HT1080 (cell line): ENCODE results near the gene SDS. TPM values are rescaled to one million over a fixed set of nuclear protein-coding genes. Genes with fewer than 3 reads are reported as not detected.

ENCODE experiments used
- DNase-seq: peaks from one replicate; pipeline ENCODE4 v3.0.0-alpha.2; 2015; ENCODE audit warnings: low read depth
- total RNA-seq: library from RNA; depleted of rRNA; stranded (reverse); fragments of >200 nt; shearing (Covaris generic); gene quantifications from 2 replicates; pipeline ENCODE4 v1.2.3, GENCODE V29; 2014

The SDS gene
- total RNA-seq, 1 experiment from 2014 or later: 0.11 TPM

DNA sequence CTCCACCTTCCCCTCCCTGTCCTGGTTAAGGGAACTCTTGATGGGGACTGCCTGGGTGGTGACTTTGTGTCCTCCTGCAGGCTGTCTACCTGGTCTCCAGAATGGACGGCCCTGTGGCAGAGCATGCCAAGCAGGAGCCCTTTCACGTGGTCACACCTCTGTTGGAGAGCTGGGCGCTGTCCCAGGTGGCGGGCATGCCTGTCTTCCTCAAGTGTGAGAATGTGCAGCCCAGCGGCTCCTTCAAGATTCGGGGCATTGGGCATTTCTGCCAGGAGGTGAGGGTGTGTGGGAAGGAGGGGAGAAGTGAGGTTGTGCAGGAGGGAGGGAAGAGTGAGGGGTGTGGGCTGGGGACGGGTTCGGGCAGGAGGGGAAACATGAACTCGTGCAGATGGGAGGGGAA lies 24.2 kb upstream of the SDS start:
- no peak for DNase-seq

DNA sequence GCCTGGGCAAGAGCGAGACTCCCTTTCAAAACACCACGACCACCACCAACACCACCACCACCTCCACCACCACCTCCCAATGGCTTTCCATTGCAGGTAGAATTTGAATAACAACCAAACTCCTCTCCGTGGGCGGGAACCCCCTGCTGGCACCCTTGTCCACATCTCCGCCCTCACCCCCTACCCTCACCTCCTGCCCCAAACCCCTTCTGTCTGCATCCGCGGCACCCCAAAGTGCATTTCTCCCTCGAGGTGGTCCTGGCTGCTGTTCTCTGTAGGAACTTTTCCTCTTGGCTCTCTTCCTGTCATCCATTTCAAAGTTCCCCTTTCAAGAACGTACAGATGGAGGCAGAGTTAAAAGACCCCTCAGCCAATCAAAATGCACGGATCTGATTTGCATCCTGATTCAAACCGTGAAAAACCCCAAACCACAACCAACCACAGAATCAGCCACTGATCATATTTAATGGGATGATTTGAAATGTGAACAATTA lies 22.3 kb upstream of the SDS start:
- no peak for DNase-seq

DNA sequence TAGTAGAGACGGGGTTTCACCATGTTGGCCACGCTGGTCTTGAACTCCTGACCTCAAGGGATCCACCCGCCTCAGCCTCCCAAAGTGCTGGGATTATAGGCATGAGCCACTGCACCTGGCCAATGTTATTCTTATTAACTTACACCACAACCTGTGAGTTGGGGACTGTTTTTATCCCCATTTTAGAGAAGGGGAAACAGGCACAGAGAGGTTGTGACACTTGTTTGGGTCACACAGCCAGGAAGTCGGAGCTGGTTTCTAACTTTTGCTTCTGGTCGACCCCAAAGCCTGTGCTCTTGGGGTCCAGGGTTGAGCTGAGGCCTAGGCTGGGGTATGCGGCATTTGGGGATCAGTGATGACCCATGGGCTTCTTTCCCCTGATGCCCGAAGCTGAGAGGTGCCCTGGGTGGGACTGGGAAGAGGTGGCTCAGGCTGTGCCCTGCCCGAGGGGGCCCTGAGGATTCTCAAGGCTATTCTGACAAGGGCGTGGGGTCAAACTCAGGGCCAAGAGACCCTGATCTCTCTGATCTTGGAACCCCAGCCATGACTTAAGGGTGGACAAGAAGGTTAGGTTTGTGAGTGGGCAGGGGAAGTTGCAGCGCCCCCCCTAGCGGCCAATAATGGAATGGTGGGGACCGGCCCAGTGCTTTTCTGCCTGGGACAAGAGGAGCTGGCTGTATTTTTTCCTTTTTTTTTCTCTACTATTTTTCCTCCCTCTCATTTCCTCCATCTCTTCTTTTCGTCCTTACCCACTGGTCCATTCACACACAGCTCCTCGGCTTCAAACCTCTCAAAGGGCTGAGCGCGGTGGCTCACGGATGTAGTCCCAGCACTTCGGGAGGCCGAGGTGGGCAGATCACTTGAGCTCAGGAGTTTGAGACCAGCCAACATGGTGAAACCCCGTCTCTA lies 21.5 kb upstream of the SDS start:
- peak; percentile 78 for DNase-seq

DNA sequence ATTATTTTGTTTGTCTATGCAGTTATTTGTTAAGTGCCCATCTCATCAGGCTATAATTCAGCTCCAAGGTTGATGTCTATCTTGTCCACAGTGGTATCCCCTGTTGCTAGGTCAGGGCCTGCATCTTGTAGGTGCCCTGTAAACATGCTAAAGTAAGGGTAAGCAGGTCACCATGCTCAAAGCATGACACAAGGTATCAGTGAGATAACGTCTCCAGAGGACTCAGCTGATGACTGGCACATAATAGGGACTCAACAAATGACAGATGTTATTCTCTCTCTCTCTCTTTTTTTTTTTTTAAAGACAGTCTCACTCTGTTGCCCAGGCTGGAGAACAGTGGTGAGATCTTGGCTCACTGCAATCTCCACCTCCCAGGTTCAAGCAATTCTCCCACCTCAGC lies 20.8 kb upstream of the SDS start:
- no peak for DNase-seq

DNA sequence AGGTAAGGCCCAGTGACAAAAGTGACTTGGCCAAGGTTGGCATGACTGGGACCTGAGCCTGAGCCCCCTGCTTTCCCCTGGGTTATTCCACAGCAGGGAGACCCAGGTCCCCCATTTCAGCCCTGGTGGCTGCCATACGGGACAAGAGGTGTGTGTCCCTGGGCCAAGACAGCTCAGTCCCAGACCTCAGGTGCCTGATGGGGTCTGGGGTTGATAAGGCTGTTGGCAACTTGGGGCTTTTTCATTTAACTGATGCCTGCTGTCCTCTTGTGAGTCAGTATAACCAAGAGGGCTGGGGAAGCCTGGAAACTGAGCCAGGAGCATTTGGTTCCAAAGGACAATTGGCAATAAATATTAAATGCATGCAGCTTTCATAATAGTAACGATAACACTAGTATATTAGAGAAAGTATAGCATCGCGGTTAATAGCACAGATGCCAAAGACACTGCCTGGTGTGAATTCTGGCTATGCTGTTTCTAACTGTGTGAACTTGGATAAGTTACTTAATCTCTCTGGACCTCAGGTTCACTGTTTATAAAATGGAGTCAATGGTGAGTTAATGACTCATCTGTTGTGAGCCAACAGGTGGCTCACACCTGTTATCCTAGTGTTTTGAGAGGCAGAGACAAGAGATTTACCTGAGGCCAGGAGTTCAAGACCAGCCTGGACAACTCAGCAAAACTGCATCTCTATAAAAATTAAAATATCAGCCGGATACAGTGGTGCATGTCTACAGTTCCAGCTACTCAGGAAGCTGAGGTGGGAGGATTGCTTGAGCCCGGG lies 19.4 kb upstream of the SDS start:
- no peak for DNase-seq

DNA sequence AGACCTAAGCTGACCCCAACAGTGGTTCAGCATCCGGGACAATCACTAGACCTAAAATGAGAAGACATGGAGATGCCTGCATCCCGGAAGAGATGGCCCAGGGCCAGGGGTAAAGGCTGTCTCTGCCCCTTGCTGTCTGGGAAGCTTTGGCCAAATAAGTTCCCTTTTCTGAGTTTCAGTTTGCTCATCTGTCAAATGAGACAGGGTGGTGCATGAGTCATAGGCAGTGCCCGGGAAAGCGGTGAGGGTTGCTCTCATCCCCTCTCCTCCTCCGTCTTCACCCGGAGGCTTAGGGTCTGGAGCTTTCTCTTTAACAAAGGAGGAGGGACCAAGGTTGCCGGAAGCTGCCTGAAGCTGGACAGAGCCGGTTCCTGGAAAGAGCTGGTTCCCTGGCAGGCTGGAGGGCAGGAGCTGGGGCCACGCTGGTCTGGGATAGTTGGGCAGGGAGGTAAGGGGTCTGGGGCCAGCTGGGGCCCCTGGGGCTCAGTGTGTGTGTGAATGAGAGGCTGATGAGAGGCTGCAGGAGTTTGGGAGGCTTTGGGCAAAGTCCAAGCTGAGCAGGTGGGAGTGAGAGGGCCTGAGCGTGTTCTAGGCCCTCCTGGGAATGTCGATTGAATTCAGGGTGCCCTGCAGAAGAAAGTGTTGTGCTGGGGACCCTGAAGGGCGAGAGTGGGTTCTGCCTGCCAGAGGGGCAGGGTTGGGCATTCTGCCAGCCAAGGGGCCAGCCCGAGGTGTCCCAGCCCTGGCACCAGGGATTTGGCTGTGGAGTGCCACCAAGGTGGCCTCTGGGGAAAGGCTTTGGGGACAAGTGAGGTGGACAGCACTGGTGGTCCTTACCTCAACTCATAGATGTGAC lies 18.6 kb upstream of the SDS start, which contains the start of gene SDSL:
SDSL (plus strand) TSS at position 351 of the 856 bp plus-strand sequence. CDS start 5,603 bp downstream, outside the sequence.
- peak; percentile 95 for DNase-seq

DNA sequence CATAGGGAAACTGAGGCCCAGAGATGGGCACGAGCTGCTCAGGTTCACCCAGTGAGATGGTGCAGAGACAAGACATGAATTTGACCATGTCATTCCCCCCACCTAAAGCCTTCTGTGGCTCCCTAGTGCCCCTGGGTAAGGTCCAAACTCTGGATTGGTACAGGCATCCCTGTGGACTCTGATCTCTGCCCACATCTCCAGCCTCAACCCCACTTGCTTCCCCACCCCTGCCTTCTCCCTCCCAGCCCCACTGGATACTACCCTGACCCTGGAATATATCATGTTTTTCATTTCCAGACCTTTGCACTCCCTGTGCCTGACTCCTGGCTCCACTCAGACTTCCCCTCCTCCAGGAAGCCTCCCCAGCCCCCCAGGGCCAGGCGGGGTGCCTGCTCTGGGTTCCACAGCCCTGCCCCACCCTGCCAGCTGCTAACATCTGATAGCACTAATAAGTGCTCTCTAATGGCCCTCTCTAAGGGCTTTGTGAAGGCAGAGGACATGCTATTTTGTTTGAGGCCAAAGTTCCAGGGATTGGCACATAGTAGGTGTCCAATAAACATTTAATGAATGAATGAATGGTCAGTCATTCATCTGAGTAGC lies 17.4 kb upstream of the SDS start:
- DNase-seq: no peak

DNA sequence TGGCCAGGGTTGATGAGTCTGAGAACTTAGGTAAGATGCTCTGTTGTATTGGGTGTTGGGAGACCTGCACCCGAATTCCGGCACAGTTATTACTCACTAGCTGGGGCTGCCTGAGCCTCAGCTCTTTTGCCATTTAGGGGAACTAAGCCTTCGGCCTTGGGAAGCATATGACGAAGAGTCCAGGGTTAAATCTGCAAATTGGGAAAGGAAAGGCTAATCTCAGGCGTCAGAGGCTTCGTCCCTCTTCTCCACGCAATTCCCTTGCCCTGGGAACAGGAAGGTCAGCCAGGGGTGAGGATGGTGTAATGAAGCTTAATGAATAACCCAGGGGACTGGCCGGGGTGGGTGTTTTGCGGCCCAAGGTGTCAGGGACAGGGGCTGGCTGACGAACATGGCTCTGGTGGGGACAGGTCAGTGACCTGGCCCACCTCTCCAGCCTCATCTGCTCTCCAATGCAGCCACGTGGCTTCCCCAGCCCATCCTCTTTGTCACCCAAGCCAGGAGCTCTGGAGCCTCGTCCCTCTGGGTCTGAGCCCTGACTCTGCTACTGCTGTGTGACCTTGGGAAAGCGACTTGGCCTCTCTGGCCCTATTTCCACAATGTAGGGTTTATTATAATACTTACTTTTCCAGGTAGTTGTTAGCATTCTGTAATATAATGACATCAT lies 14.7 kb upstream of the SDS start:
- no peak for DNase-seq

DNA sequence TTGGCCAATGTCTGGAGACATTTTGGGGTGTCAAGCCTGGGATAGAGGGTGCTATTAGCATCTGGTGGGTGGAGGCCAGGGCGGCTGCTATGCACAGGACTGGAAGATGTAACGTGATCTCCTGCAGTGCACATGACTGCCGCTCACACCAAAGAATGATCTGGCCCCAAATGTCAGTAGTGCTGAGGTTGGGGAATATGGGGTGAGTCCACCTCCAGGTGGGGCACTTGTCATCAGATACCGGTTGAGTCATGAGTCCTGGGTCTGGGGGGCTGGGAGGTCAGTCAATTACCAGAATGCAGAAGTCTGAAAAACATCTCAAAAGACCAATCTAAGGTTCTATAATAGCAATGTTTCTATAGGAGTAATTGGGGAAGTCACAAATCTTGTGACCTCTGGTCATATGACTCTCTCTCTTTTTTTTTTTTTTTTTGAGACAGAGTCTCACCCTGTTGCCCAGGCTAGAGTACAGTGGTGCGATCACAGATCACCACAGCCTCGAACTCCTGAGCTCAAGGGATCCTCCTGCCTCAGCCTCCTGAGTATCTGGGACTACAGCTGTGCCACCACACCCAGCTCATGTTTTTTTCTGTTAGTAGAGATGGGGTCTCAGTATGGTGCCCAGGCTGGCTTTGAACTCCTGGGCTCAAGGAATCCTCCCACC lies 12.5 kb upstream of the SDS start:
- peak; percentile 54 for DNase-seq

DNA sequence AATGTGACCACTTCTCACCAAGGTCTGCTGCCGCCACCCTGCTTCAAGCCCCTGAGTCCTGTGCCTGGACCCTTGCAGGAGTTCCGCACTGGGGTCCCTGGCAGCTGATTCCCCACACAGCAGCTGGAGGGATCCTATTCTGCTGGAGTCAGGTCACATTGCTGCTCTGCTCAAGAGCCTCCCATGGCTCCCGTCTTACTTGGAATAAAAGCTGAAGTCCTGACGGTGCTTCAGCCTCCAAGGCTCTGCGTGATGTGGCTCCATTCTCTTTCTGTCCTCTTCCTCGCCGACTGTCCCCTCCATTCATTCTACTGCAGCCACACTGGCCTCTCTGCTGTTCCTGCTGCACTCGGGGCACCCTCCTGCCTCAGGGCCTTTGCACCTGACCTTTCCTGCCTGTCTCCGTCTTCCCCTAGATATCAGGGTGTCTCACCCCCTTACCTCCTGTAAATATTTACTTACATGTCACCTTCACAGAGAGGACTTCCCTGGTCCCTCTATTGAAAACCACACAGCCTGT lies 10.9 kb upstream of the SDS start:
- no peak for DNase-seq

DNA sequence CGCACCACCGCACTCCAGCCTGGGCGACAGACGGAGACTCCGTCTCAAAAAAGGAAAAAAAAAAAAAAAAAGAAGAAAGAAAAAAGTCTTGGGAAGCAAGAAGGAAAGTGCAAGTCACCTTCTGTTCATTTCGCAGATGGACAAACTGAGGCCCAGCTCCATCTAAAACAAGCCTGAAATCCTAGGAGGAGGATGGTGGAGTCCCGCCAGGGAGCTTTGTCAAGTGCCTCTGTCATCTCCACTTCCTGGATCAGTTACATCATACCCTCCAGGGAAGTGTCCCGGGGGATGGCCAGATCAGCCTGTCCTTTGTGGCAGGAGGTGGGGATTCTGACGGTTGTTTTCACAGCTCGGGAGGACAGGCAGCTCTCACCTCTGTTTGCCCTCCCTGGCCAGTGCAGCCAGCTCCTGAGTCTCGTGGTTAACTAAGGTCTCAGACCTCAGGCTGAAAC lies 9.8 kb upstream of the SDS start:
- peak; percentile 30 for DNase-seq

DNA sequence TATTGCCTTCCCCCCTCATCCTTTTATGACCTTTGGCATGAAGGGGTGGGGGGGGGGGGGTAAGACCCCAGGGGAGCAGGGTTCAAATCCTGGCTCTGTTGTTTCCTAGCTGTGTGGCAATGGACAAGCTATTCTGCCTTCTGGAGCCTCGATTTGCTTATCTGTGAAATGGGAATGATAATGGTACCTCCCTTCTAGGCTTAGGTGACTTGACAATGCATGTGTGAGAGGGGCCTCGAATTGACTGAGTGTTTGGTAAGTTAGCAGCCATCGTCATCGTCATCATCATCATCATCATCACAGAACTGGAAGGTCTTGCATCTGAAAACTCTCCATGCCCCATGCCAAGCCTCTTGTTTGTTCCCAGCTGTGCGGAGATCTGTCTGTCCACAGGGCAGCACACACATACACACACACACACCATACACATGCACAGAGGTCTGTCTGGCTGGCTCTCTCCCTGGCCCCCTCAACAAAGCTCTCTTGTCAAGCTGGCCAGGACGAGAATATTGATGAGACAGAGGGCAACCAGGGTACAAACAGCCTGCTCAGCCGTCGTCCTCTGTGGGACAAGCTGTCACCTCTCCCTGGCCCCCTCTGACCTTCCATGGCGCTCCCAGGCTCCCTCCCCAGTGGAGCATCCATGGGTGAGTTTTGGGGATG lies 5.9 kb upstream of the SDS start:
- no peak for DNase-seq

DNA sequence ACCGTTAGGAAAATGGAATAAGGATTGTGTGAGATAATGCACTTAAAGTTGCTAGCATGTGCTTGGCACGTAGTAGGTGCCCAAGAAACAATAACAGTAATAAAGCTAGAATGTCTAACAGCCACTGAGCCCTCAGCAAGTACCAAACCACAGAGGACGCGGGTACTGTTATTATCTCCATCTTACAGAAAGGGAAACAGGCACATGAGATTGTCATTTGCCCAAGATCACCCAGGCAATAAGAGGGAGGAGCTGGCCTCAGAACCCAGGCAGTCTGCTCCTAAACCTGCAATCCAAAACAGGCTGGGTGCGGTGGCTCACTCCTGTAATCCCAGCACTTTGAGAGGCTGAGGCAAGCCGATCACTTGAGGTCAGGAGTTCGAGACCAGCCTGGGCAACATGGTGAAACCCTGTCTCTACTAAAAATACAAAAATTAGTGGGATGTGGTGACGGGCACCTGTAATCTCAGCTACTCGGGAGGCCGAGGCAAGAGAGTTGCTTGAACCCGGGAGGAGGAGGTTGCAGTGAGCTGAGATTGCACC lies 5.1 kb upstream of the SDS start:
- DNase-seq: no peak

DNA sequence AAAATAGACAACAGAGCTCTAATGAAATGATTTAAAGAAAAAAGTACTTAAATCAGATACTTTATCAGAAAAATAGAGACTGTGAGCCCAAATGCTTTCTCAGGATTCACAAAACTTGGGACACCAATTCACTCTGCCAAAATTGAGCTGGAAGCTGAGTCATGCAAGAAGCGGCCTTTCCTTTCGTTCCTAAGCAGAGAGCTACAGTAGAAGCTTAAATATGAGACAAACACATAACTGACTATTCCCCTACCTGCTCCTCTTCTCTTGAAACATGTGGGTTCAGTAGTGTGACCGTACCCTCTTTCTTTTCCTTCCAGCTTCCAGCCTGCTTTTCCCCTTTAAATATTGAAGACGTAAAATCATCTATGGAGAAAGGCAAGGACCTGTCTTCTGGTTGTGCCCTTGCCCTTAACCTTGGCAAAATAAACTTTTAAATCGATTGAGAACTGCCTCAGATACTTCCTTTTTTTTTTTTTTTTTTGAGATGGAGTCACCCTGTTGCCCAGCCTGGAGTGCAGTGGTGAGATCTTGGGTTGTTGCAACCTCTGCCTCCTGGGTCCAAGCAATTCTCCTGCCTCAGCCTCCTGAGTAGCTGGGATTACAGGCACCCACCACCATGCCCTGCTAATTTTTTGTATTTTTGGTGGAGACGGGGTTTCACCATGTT lies 4.4 kb upstream of the SDS start:
- DNase-seq: no peak

DNA sequence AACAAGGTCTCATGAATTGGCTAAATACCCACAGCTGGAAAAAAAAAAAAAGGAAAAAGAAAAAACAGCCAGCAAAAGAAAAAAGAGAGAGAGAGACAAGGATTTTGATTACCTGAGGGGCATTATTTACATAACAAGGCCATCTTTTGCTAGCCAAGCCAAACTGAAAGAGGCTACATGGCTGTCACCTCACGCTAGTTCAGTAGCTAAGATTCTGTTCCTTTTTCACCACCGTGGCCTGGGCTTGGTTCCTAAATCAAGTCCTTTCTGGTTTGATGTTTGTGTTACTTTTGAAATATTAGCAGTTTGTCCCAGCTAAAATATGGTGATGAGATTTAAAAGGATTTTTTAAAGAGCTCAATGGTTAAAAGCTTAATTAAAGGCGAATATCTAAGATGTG lies 2.0 kb upstream of the SDS start:
- DNase-seq: no peak

DNA sequence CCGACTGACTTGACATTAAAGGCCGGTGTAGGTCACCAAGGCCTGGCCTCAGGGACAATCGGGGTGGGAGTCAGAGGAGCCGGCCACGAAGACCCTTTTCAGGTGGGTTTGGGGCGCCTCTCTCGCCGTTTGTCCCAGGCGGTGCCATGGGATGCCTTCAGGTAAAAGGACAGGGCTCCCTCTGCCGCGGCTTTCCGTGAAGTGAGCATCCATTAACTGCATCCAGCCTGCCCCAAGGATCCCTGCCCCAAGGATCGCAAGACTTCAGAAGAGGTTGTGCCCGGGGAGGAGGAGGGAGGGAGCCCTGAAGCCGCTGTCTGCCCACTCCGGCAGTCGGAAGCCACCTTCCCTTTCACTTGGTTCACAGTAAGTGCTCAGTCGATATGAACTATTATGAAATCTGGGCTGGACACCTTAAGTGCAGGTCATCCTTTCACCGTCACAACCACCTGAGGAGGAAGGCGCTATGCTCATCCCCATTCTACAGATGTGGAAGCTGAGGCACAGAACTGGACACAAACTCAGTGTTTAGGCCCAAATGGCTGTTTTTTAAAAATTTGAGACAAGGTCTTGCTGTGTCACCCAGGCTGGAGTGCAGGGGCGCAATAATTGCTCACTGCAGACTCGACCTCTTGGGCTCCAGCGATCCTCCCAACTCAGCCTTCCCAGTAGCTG lies 964 bp downstream of the SDS start:
- no peak for DNase-seq
